GM12878 (cell line): Measurements from ENCODE around the gene SUFU. TPM values are rescaled to one million over a fixed set of nuclear protein-coding genes. Genes with fewer than 3 reads are reported as not detected.
A peak's percentile ranks its signal among the peaks of the same experiment; 100 is the strongest.

Source experiments
- ATAC-seq: fragments of 200-7000 bp; cut with Tn5 transposase; 3 replicates; pipeline ENCODE4 v1.9.1; 2020; ENCODE audit warnings: mild to moderate bottlenecking, moderate library complexity
- BruUV-seq: library from RNA; stranded (reverse); fragments of 400-500 nt; replicated peaks from 2 replicates; lab custom pipeline; 2021; lab: Mats Ljungman, UMichigan
- CTCF ChIA-PET: fragments of 300-600 bp; sonication (Branson Sonifier 250); formaldehyde crosslinking; extraction: SDS; loops from one replicate; lab custom pipeline; 2021; ENCODE audit warnings: inconsistent platforms; lab: Yijun Ruan, JAX
- POLR2A ChIA-PET: fragments of 350-600 bp; formaldehyde crosslinking; extraction: SDS; loops from one replicate; lab custom pipeline; 2021; ENCODE audit warnings: inconsistent platforms; lab: Charles Lee
- RAD21 ChIA-PET: fragments of 300-600 bp; sonication (Branson Sonifier 250); formaldehyde crosslinking; loops from one replicate; lab custom pipeline; 2023; ENCODE audit warnings: antibody characterized with exemption; ENCODE audit not compliant: unreplicated experiment; lab: Charles Lee
- SMC1A ChIA-PET: fragments of 300-600 bp; sonication (Branson Sonifier 250); formaldehyde crosslinking; loops from one replicate; lab custom pipeline; 2023; ENCODE audit not compliant: unreplicated experiment, uncharacterized antibody; lab: Charles Lee
- DNase-seq: peaks from one replicate; pipeline ENCODE4 v3.0.0-alpha.2; 2011; ENCODE audit warnings: low read depth, low spot score
- FAIRE-seq: peaks from 3 replicates; lab custom pipeline; 2011; peaks lifted over from hg19 to GRCh38; lab: Jason Lieb, UNC
- H2AFZ ChIP-seq: 2 replicates; pipeline ENCODE4 v1.6.0; 2011; ENCODE audit warnings: low read depth, low read length, control low read depth; ENCODE audit not compliant: control insufficient read depth
- H3K27ac ChIP-seq: 2 replicates; pipeline ENCODE4 v1.5.1; 2011; ENCODE audit warnings: control low read depth; ENCODE audit not compliant: control insufficient read depth, insufficient read depth
- H3K27me3 ChIP-seq, 2 experiments: replicated peaks in 1 of 2; 2 replicates each; pipeline versions ENCODE4 v1.6.0 to v1.6.1; 2011; ENCODE audit warnings: low read length in 1 of 2; ENCODE audit not compliant: control insufficient read depth in 2 of 2, insufficient read depth in 2 of 2
- H3K36me3 ChIP-seq, 2 experiments: 2 replicates each; pipeline ENCODE4 v1.5.1; 2011; ENCODE audit warnings: low read length in 1 of 2; ENCODE audit not compliant: control insufficient read depth in 2 of 2, insufficient read depth in 2 of 2
- H3K4me1 ChIP-seq: 2 replicates; pipeline ENCODE4 v1.6.1; 2011; ENCODE audit warnings: mild to moderate bottlenecking, low read length, moderate library complexity, mixed read lengths; ENCODE audit not compliant: control insufficient read depth, insufficient read depth
- H3K4me2 ChIP-seq: 2 replicates; pipeline ENCODE4 v1.6.0; 2011; ENCODE audit warnings: control low read depth; ENCODE audit not compliant: control insufficient read depth, insufficient read depth
- H3K4me3 ChIP-seq: fragments of 200-600 bp; sonication (generic); 2 replicates; pipeline ENCODE4 v1.5.1; 2016
- H3K79me2 ChIP-seq: 2 replicates; pipeline ENCODE4 v1.6.0; 2011; ENCODE audit warnings: low read length; ENCODE audit not compliant: control insufficient read depth, insufficient read depth
- H3K9ac ChIP-seq: 2 replicates; pipeline ENCODE4 v1.8.0; 2011; ENCODE audit warnings: low read length, control low read depth, mixed read lengths; ENCODE audit not compliant: control insufficient read depth, insufficient read depth
- H3K9me3 ChIP-seq: replicated peaks from 3 replicates; pipeline ENCODE4 v1.5.1; 2011; ENCODE audit warnings: mild to moderate bottlenecking, low read length; ENCODE audit not compliant: control insufficient read depth, insufficient read depth
- H4K20me1 ChIP-seq: 2 replicates; pipeline ENCODE4 v1.6.0; 2011; ENCODE audit not compliant: control insufficient read depth, insufficient read depth
- EGR1 ChIP-seq, 2 experiments: IDR thresholded peaks; 1 replicate in 1 of 2; 2 replicates in 1 of 2; pipeline ENCODE4 v1.6.1; 2011 to 2012; ENCODE audit warnings: low read depth in 2 of 2, low read length in 2 of 2, borderline replicate concordance in 1 of 2, mild to moderate bottlenecking in 1 of 2, moderate library complexity in 1 of 2
- ESRRA ChIP-seq: IDR thresholded peaks from 2 replicates; pipeline ENCODE4 v1.6.1; 2012; ENCODE audit warnings: mild to moderate bottlenecking, low read length, improper control_type of control experiment
- HCFC1 ChIP-seq: fragments of 150-350 bp; IDR thresholded peaks from 2 replicates; pipeline ENCODE4 v1.6.1; 2014; ENCODE audit warnings: low read length
- IRF4 ChIP-seq: IDR thresholded peaks from 2 replicates; pipeline ENCODE4 v1.6.1; 2011; ENCODE audit warnings: low read depth, low read length
- MTA2 ChIP-seq: fragments of 450-650 bp; IDR thresholded peaks from 2 replicates; pipeline ENCODE4 v1.6.1; 2016; ENCODE audit warnings: low read depth, mild to moderate bottlenecking, moderate library complexity
- RAD21 ChIP-seq: IDR thresholded peaks from 2 replicates; pipeline ENCODE4 v1.6.1; 2011; ENCODE audit warnings: mild to moderate bottlenecking, low read depth, low read length, moderate library complexity; ENCODE audit not compliant: insufficient read depth
- SP1 ChIP-seq: IDR thresholded peaks from one replicate; pipeline ENCODE4 v1.6.1; 2011; ENCODE audit warnings: low read depth, low read length
- SREBF1 ChIP-seq: IDR thresholded peaks from 2 replicates; pipeline ENCODE4 v1.6.1; 2012; ENCODE audit warnings: mild to moderate bottlenecking, low read length
- TAF1 ChIP-seq: IDR thresholded peaks from 2 replicates; pipeline ENCODE4 v1.6.1; 2011; ENCODE audit warnings: mild to moderate bottlenecking, low read depth, low read length, borderline replicate concordance
- WGBS: methylation state at CpG from one replicate; pipeline ENCODE4 v1.1.6; 2016; ENCODE audit warnings: low lambda C conversion rate; ENCODE audit not compliant: insufficient replicate concordance, insufficient coverage; ENCODE audit errors: missing lambda C conversion rate; 5-methylcytosine and 5-hydroxymethylcytosine counted together
- in situ Hi-C: fragments of 300-500 bp; cut with MboI; formaldehyde crosslinking; loops from 9 replicates; pipeline ENCODE4 v1.14.3; 2018; ENCODE audit warnings: mixed read lengths
- intact Hi-C: fragments of 100-400 bp; cut with micrococcal nuclease; formaldehyde crosslinking; loops from one replicate; pipeline ENCODE4 v1.14.2; 2022; ENCODE audit not compliant: unreplicated experiment
- polyA plus RNA-seq, 11 experiments: library from polyadenylated mRNA; depleted of rRNA in 4 of 11; unstranded in 6 of 11; stranded (reverse) in 5 of 11; fragments of >200 nt; fragmentation: Nextera tagmentation in 4 of 11; fragmentation: Illumina TruSeq in 1 of 11; extraction: Ambion mirVana in 4 of 11; extraction: Trizol in 1 of 11; gene quantifications; 1 replicate in 1 of 11; 2 replicates in 10 of 11; pipeline versions ENCODE4 v1.2.1 to v1.2.3, GENCODE V29; 2011 to 2016; ENCODE audit warnings: inconsistent platforms in 2 of 11, missing spikeins in 2 of 11, low read depth in 1 of 11
- total RNA-seq, 4 experiments: library from RNA; depleted of rRNA in 3 of 4; stranded (reverse); fragments of >200 nt in 3 of 4; fragmentation: Illumina TruSeq in 1 of 4; extraction: Trizol in 1 of 4; gene quantifications; 2 replicates each; pipeline versions ENCODE4 v1.2.1 to v1.2.3, GENCODE V29; 2013 to 2021
- TF ChIP-seq, protein P1 (sequence below): fragments of 450-650 bp; IDR thresholded peaks from 2 replicates; pipeline ENCODE4 v1.6.1; 2016; ENCODE audit warnings: mild to moderate bottlenecking, moderate library complexity, borderline replicate concordance
- TF ChIP-seq, protein P2 (sequence below): fragments of 450-650 bp; IDR thresholded peaks from 2 replicates; pipeline ENCODE4 v1.6.1; 2017; ENCODE audit warnings: mild to moderate bottlenecking, moderate library complexity

SUFU gene
- total and polyA plus RNA-seq, 10 of the 15 experiments (the other 5 are each of a cell fraction or from before 2014, with no cell fraction given): 0.68 to 7.7 (median 2.4) TPM

DNA sequence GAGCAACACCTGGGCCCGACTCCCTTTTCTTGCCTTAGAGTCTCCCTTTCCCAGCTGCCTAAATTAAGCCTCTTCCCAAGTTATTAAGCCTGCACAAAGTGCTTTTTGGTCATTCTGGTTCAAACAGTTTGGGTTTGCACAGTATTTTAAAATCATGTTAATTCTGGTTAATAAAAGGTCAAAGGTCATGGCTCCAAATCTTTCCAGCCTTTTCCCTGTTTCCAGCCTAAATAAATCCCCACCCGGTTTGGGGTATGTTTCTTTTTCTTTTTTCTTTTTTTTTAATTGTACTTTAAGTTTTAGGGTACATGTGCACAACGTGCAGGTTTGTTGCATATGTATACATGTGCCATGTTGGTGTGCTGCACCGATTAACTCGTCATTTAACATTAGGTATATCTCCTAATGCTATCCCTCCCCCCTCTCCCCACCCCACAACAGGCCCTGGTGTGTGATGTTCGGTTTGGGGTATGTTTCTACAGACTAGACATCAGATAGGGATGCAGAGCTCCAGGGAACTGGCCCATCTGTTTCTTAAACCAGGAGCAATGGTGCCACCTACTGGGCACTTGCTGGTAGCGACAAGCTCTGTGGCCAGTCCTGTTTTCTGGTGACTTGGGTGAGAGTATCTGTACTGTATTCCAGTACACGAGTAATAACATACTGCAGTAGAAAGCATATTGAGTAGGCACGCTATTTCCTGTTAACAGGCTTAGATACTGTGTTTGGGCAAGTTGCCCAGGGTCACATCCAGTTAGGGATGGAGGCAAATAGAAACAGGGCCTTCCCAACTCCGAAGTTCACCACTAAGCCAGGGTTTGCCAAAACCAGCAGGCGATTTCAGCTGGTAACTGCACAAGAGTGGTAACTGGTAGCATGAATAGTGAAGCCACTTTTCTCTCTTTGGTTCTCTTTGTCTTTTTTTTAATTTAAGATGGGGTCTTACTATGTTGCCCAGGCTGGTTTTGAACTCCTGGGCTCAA, 80.0 kb downstream of the SUFU start (continued):
- TF ChIP-seq, protein P1, sequence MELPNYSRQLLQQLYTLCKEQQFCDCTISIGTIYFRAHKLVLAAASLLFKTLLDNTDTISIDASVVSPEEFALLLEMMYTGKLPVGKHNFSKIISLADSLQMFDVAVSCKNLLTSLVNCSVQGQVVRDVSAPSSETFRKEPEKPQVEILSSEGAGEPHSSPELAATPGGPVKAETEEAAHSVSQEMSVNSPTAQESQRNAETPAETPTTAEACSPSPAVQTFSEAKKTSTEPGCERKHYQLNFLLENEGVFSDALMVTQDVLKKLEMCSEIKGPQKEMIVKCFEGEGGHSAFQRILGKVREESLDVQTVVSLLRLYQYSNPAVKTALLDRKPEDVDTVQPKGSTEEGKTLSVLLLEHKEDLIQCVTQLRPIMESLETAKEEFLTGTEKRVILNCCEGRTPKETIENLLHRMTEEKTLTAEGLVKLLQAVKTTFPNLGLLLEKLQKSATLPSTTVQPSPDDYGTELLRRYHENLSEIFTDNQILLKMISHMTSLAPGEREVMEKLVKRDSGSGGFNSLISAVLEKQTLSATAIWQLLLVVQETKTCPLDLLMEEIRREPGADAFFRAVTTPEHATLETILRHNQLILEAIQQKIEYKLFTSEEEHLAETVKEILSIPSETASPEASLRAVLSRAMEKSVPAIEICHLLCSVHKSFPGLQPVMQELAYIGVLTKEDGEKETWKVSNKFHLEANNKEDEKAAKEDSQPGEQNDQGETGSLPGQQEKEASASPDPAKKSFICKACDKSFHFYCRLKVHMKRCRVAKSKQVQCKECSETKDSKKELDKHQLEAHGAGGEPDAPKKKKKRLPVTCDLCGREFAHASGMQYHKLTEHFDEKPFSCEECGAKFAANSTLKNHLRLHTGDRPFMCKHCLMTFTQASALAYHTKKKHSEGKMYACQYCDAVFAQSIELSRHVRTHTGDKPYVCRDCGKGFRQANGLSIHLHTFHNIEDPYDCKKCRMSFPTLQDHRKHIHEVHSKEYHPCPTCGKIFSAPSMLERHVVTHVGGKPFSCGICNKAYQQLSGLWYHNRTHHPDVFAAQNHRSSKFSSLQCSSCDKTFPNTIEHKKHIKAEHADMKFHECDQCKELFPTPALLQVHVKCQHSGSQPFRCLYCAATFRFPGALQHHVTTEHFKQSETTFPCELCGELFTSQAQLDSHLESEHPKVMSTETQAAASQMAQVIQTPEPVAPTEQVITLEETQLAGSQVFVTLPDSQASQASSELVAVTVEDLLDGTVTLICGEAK: no peak
- TF ChIP-seq EGR1 (IDR thresholded peaks at IDR 0.05; ENCODE audit: borderline replicate concordance in 1 of 2, low read depth in 2 of 2, low read length in 2 of 2): no peak
- peak; percentile 92 for TF ChIP-seq RAD21
- TF ChIP-seq IRF4: 0 out of 2 replicates have a peak, but pooled peaks have one; percentile 29
- peak; percentile 27 for TF ChIP-seq SP1

DNA sequence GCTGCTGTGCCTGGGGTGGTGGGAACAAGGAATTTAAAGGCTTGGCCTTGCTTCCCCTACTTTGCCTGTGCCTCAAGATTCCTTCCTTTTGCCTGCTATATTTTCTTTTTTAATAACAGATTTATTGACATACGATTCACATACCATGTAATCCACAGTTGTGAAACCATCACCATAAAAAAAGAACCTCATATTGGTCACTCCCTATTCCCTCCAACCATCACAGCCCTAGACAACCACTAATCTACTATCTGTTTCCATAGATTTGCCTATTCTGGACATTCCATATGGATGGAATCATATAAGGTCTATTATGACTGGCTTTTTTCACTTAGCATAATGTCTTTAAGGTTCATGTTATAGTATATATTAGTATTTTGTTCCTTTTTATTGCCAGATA, 81.3 kb downstream of the SUFU start:
- H4K20me1 ChIP-seq: no peaks in the 10 kb centered on the region
- H3K9me3 ChIP-seq: no peaks in the 10 kb centered on the region
- H3K79me2 ChIP-seq: no peaks in the 10 kb centered on the region
- intact Hi-C loops (no loop called here), in situ Hi-C loops (loop anchor here (5.0 kb wide), 1 partner anchor 78 kb away; no protein-coding TSS in a partner anchor)
- BruUV-seq: no TSS peak
- ChIA-PET SMC1A (interaction anchor here (1.2 to 1.6 kb wide), 3 partner anchors 11 to 192 kb away, joined by 5 to 6 read pairs (median 6); partner anchors contain the start of gene SUFU), RAD21 (interaction anchor here (1.2 to 7.0 kb wide), 3 partner anchors 80 to 150 kb away, joined by 4 to 206 read pairs (median 6); partner anchors contain the start of genes ACTR1A and SUFU), POLR2A (interaction anchor here (0.6 to 1.1 kb wide), 2 partner anchors 35 to 80 kb away, joined by 3 to 5 read pairs; no protein-coding TSS in a partner anchor), CTCF (interaction anchor here (0.6 to 8.9 kb wide), 6 partner anchors 11 to 355 kb away, joined by 4 to 325 read pairs (median 22); partner anchors contain the start of genes ACTR1A and SUFU)
- H3K4me3 ChIP-seq: no peak overlapping the region
- H3K36me3 ChIP-seq: no peaks in the 10 kb centered on the region
- no peak overlapping the region for H2AFZ ChIP-seq
- no peak for DNase-seq
- no peak overlapping the region for H3K4me2 ChIP-seq
- no peak overlapping the region for H3K9ac ChIP-seq
- H3K27ac ChIP-seq: no peak overlapping the region
- no peaks in the 10 kb centered on the region for H3K27me3 ChIP-seq
- FAIRE-seq: no peak
- H3K4me1 ChIP-seq: no peaks in the 10 kb centered on the region
- ATAC-seq: no peak
- 93% methylated on average over 1 of the region's 1 CpG for WGBS
- no peak for TF ChIP-seq HCFC1
- TF ChIP-seq TAF1: no peak
- TF ChIP-seq, protein P2, sequence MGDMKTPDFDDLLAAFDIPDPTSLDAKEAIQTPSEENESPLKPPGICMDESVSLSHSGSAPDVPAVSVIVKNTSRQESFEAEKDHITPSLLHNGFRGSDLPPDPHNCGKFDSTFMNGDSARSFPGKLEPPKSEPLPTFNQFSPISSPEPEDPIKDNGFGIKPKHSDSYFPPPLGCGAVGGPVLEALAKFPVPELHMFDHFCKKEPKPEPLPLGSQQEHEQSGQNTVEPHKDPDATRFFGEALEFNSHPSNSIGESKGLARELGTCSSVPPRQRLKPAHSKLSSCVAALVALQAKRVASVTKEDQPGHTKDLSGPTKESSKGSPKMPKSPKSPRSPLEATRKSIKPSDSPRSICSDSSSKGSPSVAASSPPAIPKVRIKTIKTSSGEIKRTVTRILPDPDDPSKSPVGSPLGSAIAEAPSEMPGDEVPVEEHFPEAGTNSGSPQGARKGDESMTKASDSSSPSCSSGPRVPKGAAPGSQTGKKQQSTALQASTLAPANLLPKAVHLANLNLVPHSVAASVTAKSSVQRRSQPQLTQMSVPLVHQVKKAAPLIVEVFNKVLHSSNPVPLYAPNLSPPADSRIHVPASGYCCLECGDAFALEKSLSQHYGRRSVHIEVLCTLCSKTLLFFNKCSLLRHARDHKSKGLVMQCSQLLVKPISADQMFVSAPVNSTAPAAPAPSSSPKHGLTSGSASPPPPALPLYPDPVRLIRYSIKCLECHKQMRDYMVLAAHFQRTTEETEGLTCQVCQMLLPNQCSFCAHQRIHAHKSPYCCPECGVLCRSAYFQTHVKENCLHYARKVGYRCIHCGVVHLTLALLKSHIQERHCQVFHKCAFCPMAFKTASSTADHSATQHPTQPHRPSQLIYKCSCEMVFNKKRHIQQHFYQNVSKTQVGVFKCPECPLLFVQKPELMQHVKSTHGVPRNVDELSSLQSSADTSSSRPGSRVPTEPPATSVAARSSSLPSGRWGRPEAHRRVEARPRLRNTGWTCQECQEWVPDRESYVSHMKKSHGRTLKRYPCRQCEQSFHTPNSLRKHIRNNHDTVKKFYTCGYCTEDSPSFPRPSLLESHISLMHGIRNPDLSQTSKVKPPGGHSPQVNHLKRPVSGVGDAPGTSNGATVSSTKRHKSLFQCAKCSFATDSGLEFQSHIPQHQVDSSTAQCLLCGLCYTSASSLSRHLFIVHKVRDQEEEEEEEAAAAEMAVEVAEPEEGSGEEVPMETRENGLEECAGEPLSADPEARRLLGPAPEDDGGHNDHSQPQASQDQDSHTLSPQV: no peak
- no peak for TF ChIP-seq SREBF1
- no peak for TF ChIP-seq MTA2
- TF ChIP-seq ESRRA: no peak
